ENCODE data around the gene IP6K2. TPM values are rescaled to one million over a fixed set of nuclear protein-coding genes. Genes with fewer than 3 reads are reported as not detected.

The IP6K2 gene
- total and polyA plus RNA-seq, 8 donors = 58.6 to 231 (median 210) TPM

DNA sequence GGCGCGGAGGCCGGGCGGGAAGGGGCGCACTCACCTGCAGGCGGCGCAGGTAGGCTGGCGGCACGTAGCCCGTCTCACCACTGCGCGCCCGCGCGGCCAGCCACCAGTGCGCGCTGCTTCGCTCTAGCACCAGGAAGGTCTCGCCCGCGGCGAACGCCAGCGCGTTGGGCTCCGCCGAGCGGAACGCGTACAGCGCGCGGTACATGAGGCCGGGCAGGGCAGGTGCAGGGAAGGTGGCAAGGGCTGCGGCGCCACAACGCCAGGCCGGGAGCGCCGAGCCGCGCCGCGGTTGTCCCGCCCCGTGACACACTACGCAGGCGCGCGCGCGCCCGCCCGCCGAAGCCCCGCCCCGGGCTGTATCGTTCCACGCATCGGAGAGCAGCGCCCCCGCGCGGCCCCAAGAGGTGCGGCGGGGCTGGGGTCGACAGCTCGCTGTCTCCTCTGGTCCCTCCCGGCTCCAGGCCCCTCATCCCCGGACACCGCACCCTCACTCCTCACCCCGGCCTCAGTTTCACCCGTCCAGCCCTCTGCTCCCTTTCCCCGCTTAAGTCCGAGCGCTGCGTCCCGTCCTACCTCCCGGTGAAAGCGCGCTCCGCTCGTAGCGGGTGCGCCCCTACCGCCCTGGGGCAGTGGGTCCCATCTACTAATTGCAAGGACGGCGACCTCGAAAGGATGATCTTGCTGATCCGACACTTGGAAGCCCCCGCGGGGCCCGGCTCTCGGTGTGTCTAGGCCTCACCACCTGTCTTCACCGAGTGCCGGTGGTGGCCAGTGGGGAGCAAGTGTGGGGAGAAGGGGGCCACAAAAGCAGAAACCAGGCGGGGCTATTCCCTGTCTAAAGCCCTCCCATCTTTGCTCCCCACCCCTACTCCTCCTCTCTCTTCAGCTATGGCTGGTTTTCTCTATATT, 31.2 kb downstream of the IP6K2 start, which contains the start of gene NCKIPSD:
Gene NCKIPSD, minus strand, starts transcription at position 313 of the 909 bp plus-strand sequence. Its CDS starts 108 bp downstream, at position 205.
- peak; percentile 97 for ATAC-seq
- TF ChIP-seq, protein P1, sequence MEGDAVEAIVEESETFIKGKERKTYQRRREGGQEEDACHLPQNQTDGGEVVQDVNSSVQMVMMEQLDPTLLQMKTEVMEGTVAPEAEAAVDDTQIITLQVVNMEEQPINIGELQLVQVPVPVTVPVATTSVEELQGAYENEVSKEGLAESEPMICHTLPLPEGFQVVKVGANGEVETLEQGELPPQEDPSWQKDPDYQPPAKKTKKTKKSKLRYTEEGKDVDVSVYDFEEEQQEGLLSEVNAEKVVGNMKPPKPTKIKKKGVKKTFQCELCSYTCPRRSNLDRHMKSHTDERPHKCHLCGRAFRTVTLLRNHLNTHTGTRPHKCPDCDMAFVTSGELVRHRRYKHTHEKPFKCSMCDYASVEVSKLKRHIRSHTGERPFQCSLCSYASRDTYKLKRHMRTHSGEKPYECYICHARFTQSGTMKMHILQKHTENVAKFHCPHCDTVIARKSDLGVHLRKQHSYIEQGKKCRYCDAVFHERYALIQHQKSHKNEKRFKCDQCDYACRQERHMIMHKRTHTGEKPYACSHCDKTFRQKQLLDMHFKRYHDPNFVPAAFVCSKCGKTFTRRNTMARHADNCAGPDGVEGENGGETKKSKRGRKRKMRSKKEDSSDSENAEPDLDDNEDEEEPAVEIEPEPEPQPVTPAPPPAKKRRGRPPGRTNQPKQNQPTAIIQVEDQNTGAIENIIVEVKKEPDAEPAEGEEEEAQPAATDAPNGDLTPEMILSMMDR (IDR thresholded peaks at IDR 0.05) = peak; percentile 77 to 90
- Histone ChIP-seq H3K9me3 (no peaks in the 10 kb centered on the region), H3K4me3 (peak within 1 kb of the TSS; percentile 78 to 97), H3K36me3 (peaks cover 0 to 54% of the 10 kb centered on the region in 2 donors), H3K27ac (peak within 1 kb of the TSS; percentile 77 to 83), H3K27me3 (no peaks in the 10 kb centered on the region), H3K4me1 (peaks cover 8 to 25% of the 10 kb centered on the region in 2 donors)
- intact Hi-C loops (cut with DNase I) = no loop called here
- peak; percentile 86 to 99 (median 92) for DNase-seq

- Histone ChIP-seq H3K4me3 (peak overlapping the region; percentile 78 to 97), H3K27ac (peak overlapping the region; percentile 77 to 83), H3K4me1 (peaks cover 8 to 25% of the 10 kb centered on the region in 2 donors), H3K9me3 (no peaks in the 10 kb centered on the region), H3K27me3 (no peaks in the 10 kb centered on the region), H3K36me3 (peaks cover 0 to 53% of the 10 kb centered on the region in 2 donors)
- DNase-seq (no peak), ATAC-seq (no peak)
- TF ChIP-seq, protein P1 (IDR thresholded peaks at IDR 0.05) = no peak
- intact Hi-C loops (cut with DNase I) = no loop called here
These were observed 31.8 kb downstream of the IP6K2 start for GRCh38 chr3:48685293-48685602.

- TF ChIP-seq, protein P1 (IDR thresholded peaks at IDR 0.05) = no peak
- Histone ChIP-seq H3K9me3 (no peaks in the 10 kb centered on the region), H3K27me3 (no peaks in the 10 kb centered on the region), H3K4me1 (peaks cover 8 to 25% of the 10 kb centered on the region in 2 donors), H3K36me3 (peaks cover 0 to 52% of the 10 kb centered on the region in 2 donors), H3K4me3 (peak overlapping the region in 1 of 2 donors; percentile 78), H3K27ac (no peak overlapping the region)
- DNase-seq = peak in 1 of 4 donors; percentile 44
- ATAC-seq = no peak
- intact Hi-C loops (cut with DNase I) = no loop called here
These were observed 32.4 kb downstream of the IP6K2 start for GRCh38 chr3:48684480-48685143.

GRCh38 chr3:48684054-48684349, 33.0 kb downstream of the IP6K2 start:
- Histone ChIP-seq H3K27me3 (no peaks in the 10 kb centered on the region), H3K36me3 (peaks cover 0 to 52% of the 10 kb centered on the region in 2 donors), H3K27ac (no peak overlapping the region), H3K4me3 (no peak overlapping the region), H3K9me3 (no peaks in the 10 kb centered on the region), H3K4me1 (peaks cover 8 to 25% of the 10 kb centered on the region in 2 donors)
- DNase-seq (no peak), ATAC-seq (no peak)
- TF ChIP-seq, protein P1 (IDR thresholded peaks at IDR 0.05) = no peak
- intact Hi-C loops (cut with DNase I) = no loop called here

DNA sequence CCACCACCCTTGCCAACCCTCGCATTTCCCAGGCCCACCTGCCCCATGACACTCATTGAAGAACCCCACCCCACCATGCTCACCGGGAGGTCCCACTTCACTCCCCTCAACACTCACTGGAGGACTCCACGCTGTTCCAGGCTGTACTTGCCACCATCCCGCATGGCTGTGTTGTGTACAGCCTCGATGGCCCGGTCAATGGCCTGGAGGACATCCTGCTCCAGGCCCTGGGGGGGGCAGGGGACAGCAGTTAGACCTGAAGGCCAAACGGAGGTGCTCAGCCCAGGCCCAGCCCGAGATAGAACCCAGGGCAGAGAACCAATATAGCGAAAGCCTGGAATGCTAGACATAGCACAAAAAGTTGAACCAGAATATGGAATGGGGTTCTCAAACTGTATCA, 34.2 kb downstream of the IP6K2 start:
- peaks cover 0 to 52% of the 10 kb centered on the region in 2 donors for H3K36me3 ChIP-seq
- no peaks in the 10 kb centered on the region for H3K9me3 ChIP-seq
- no peak overlapping the region for H3K4me3 ChIP-seq
- peaks cover 8 to 25% of the 10 kb centered on the region in 2 donors for H3K4me1 ChIP-seq
- DNase-seq (no peak), ATAC-seq (no peak)
- no peaks in the 10 kb centered on the region for H3K27me3 ChIP-seq
- no peak overlapping the region for H3K27ac ChIP-seq
- intact Hi-C loops (cut with DNase I) = no loop called here
- TF ChIP-seq, protein P1 (IDR thresholded peaks at IDR 0.05) = no peak
